ENCODE results near the gene SLC1A3. TPM values are rescaled to one million over a fixed set of nuclear protein-coding genes. Genes with fewer than 3 reads are reported as not detected.

SLC1A3 gene
- total and polyA plus RNA-seq, 2 donors from 2014 or later: 1.1 to 27.8 TPM

DNA sequence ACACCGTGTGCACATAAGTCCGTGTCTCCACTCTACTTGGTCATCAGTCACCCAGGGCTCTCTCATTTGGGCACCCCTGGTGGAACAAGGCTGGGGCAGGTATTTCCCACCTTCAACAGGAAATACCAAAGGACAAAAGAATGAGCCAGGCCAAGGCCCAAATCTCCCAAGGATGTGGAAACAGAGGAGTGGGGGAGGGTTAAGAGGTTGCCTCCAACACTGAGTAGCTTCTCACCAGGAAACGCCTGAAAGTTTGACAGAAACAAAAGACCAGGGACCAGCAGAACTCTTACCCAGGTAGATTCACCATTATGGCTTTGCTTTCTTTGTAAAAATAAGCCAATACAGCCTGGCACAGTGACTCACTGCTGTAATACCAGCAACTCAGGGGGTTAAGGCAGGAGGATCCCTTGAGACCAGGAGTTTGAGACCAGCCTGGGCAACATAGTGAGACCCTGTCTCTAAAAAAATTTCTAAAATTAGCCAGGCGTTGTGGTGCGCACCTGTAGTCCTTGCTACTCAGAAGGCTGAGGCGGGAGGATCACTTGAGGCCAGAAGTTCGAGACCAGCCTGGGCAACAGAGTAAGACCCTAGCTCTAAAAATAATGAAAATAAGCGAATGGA lies 12.7 kb downstream of the SLC1A3 start:
- Histone ChIP-seq H3K9ac (ENCODE audit: low read length in 3 of 3) (no peak overlapping the region), H3K9me3 (ENCODE audit: control insufficient read depth in 2 of 3, insufficient read depth in 1 of 3, low read length in 3 of 3) (no peaks in the 10 kb centered on the region), H3K4me1 (ENCODE audit: control insufficient read depth in 2 of 3, insufficient read depth in 2 of 3, low read depth in 1 of 3, low read length in 3 of 3) (no peaks in the 10 kb centered on the region), H3K4me3 (ENCODE audit: low read length in 3 of 3) (no peak overlapping the region), H3K27ac (ENCODE audit: low read depth in 2 of 2, low read length in 2 of 2) (no peak overlapping the region), H3K27me3 (ENCODE audit: control insufficient read depth, insufficient read depth, low read length) (no peaks in the 10 kb centered on the region), H3K36me3 (ENCODE audit: control insufficient read depth in 2 of 3, insufficient read depth in 3 of 3, low read length in 3 of 3) (no peaks in the 10 kb centered on the region)
- DNase-seq (no peak), FAIRE-seq (no peak)
- intact Hi-C loops (cut with DNase I): no loop called here
- TF ChIP-seq, protein P1, sequence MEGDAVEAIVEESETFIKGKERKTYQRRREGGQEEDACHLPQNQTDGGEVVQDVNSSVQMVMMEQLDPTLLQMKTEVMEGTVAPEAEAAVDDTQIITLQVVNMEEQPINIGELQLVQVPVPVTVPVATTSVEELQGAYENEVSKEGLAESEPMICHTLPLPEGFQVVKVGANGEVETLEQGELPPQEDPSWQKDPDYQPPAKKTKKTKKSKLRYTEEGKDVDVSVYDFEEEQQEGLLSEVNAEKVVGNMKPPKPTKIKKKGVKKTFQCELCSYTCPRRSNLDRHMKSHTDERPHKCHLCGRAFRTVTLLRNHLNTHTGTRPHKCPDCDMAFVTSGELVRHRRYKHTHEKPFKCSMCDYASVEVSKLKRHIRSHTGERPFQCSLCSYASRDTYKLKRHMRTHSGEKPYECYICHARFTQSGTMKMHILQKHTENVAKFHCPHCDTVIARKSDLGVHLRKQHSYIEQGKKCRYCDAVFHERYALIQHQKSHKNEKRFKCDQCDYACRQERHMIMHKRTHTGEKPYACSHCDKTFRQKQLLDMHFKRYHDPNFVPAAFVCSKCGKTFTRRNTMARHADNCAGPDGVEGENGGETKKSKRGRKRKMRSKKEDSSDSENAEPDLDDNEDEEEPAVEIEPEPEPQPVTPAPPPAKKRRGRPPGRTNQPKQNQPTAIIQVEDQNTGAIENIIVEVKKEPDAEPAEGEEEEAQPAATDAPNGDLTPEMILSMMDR (IDR thresholded peaks at IDR 0.05; ENCODE audit: borderline replicate concordance, extremely low read depth, insufficient read depth): no peak

DNA sequence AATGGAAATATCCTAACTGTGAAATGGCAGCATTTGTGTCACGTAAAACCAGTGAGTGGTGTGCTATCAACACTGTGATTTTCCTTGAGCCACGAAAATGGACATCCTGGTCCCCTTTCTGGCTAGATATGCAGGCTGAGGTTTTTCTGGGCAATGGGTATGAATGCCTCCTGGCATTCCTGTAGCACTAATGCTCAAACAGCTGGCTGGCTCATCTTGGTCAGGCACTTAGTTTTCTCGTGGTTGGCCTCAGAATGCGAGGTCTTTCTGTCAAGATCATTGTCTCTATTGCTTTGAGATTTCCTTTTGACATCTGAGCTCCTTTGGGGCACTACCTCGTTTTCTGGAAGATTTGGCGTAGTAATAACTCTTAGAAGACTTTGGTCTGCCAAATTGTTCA lies 15.6 kb downstream of the SLC1A3 start:
- TF ChIP-seq, protein P1 (IDR thresholded peaks at IDR 0.05; ENCODE audit: borderline replicate concordance, extremely low read depth, insufficient read depth): no peak
- no peak overlapping the region for H3K27ac ChIP-seq (ENCODE audit: low read depth in 2 of 2, low read length in 2 of 2)
- H3K4me3 ChIP-seq (ENCODE audit: low read length in 3 of 3): no peak overlapping the region
- no peaks in the 10 kb centered on the region for H3K36me3 ChIP-seq (ENCODE audit: control insufficient read depth in 2 of 3, insufficient read depth in 3 of 3, low read length in 3 of 3)
- intact Hi-C loops (cut with DNase I): no loop called here
- H3K9ac ChIP-seq (ENCODE audit: low read length in 3 of 3): no peak overlapping the region
- H3K4me1 ChIP-seq (ENCODE audit: control insufficient read depth in 2 of 3, insufficient read depth in 2 of 3, low read depth in 1 of 3, low read length in 3 of 3): no peaks in the 10 kb centered on the region
- FAIRE-seq (no peak), DNase-seq (no peak)
- no peaks in the 10 kb centered on the region for H3K27me3 ChIP-seq (ENCODE audit: control insufficient read depth, insufficient read depth, low read length)
- no peaks in the 10 kb centered on the region for H3K9me3 ChIP-seq (ENCODE audit: control insufficient read depth in 2 of 3, insufficient read depth in 1 of 3, low read length in 3 of 3)

DNA sequence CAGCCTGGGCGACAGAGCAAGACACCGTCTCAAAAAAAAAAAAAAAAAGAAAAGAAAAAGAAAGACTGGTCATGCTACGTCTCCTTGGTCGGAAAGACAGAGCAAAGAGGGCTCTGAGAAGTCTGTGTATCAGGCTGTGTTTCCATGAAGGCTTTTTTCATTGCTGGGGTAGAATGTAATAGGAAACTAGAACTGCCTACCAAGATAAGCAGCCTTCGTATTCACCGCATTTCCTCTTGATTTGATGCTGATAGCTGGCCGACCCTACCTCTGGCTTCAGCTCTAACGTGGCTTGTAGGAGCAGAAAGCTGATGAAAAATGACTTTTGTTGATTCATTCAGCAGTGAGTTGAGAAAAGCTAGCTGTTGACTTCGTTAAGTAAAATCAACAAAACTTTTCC lies 17.4 kb downstream of the SLC1A3 start:
- H3K9ac ChIP-seq (ENCODE audit: low read length in 3 of 3): no peak overlapping the region
- H3K27me3 ChIP-seq (ENCODE audit: control insufficient read depth, insufficient read depth, low read length): no peaks in the 10 kb centered on the region
- no peak for DNase-seq
- H3K4me1 ChIP-seq (ENCODE audit: control insufficient read depth in 2 of 3, insufficient read depth in 2 of 3, low read depth in 1 of 3, low read length in 3 of 3): no peaks in the 10 kb centered on the region
- no peak overlapping the region for H3K27ac ChIP-seq (ENCODE audit: low read depth in 2 of 2, low read length in 2 of 2)
- H3K4me3 ChIP-seq (ENCODE audit: low read length in 3 of 3): no peak overlapping the region
- no peak for FAIRE-seq
- TF ChIP-seq, protein P1 (IDR thresholded peaks at IDR 0.05; ENCODE audit: borderline replicate concordance, extremely low read depth, insufficient read depth): no peak
- H3K9me3 ChIP-seq (ENCODE audit: control insufficient read depth in 2 of 3, insufficient read depth in 1 of 3, low read length in 3 of 3): no peaks in the 10 kb centered on the region
- no peaks in the 10 kb centered on the region for H3K36me3 ChIP-seq (ENCODE audit: control insufficient read depth in 2 of 3, insufficient read depth in 3 of 3, low read length in 3 of 3)
- intact Hi-C loops (cut with DNase I): no loop called here

DNA sequence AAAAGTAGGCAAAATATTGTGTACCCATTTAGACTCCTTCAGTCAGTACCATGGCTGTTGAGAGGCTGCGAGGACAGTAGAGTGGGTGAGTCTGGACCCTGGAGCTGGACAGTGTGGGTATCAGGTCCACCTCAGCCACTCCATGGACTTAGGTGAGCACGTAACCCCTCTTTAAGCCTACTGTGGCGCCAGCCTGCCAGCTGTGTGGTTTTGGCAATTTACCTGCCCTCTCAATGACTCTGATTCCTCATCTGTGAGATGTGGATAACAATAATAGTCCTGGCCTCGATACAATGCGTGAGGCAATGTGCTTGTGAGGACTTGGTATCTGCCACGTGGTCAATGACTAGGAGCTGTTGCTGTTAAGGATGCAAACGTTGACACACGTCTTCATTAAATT lies 17.9 kb downstream of the SLC1A3 start:
- no peaks in the 10 kb centered on the region for H3K27me3 ChIP-seq (ENCODE audit: control insufficient read depth, insufficient read depth, low read length)
- H3K4me3 ChIP-seq (ENCODE audit: low read length in 3 of 3): no peak overlapping the region
- no peak for DNase-seq
- H3K9me3 ChIP-seq (ENCODE audit: control insufficient read depth in 2 of 3, insufficient read depth in 1 of 3, low read length in 3 of 3): no peaks in the 10 kb centered on the region
- H3K36me3 ChIP-seq (ENCODE audit: control insufficient read depth in 2 of 3, insufficient read depth in 3 of 3, low read length in 3 of 3): no peaks in the 10 kb centered on the region
- no peak overlapping the region for H3K9ac ChIP-seq (ENCODE audit: low read length in 3 of 3)
- H3K4me1 ChIP-seq (ENCODE audit: control insufficient read depth in 2 of 3, insufficient read depth in 2 of 3, low read depth in 1 of 3, low read length in 3 of 3): no peaks in the 10 kb centered on the region
- TF ChIP-seq, protein P1 (IDR thresholded peaks at IDR 0.05; ENCODE audit: borderline replicate concordance, extremely low read depth, insufficient read depth): no peak
- FAIRE-seq: no peak
- intact Hi-C loops (cut with DNase I): no loop called here
- no peak overlapping the region for H3K27ac ChIP-seq (ENCODE audit: low read depth in 2 of 2, low read length in 2 of 2)
